Activated CD8-positive, alpha-beta memory T cell treated with anti-CD3 and anti-CD28 coated beads for 36 hours (primary cell): ENCODE measurements around the gene ZNF665. TPM values are rescaled to one million over a fixed set of nuclear protein-coding genes. Genes with fewer than 3 reads are reported as not detected.
"Not testable (repeated sequence)": the region's sequence is repeated elsewhere in the genome, so short reads cannot be mapped to it uniquely, and the experiment has no call there.

Experiments
- CTCF ChIA-PET: fragments of 350-600 bp; sonication (Branson Sonifier 250); formaldehyde crosslinking; loops from one replicate; lab custom pipeline; 2021; ENCODE audit warnings: antibody characterized with exemption; lab: Charles Lee
- POLR2A ChIA-PET: fragments of 350-600 bp; sonication (Branson Sonifier 250); formaldehyde crosslinking; loops from one replicate; lab custom pipeline; 2021; ENCODE audit warnings: antibody characterized with exemption; lab: Charles Lee
- total RNA-seq, 2 experiments: library from RNA; stranded (reverse); gene quantifications; one replicate each; pipeline ENCODE4 v1.2.3, GENCODE V29; 2021

ZNF665 gene
- total RNA-seq, 2 experiments from 2014 or later = 3.5 to 4.3 TPM

- ChIA-PET POLR2A (no interaction called here), CTCF (no interaction called here)
Measured at GRCh38 chr19:53161123-53161522, 32.0 kb downstream of the ZNF665 start.

GRCh38 chr19:53160350-53160749 lies 32.8 kb downstream of the ZNF665 start:
- ChIA-PET CTCF (no interaction called here), POLR2A (no interaction called here)

- ChIA-PET POLR2A (no interaction called here), CTCF (interaction anchor here (0.6 to 0.7 kb wide), 2 partner anchors 74 to 765 kb away, joined by 4 read pairs; no protein-coding TSS in a partner anchor)
Measured at GRCh38 chr19:53158119-53158656, 35.0 kb downstream of the ZNF665 start.

GRCh38 chr19:53157626-53158025 lies 35.5 kb downstream of the ZNF665 start:
- ChIA-PET CTCF (interaction anchor here (0.7 kb wide), 1 partner anchor 74 kb away, joined by 4 read pairs; no protein-coding TSS in a partner anchor), POLR2A (no interaction called here)

GRCh38 chr19:53156850-53157249 lies 36.3 kb downstream of the ZNF665 start:
- ChIA-PET POLR2A (no interaction called here), CTCF (no interaction called here)

- ChIA-PET CTCF (no interaction called here), POLR2A (no interaction called here)
Measured at GRCh38 chr19:53147645-53148044, 45.5 kb downstream of the ZNF665 start.

GRCh38 chr19:53140351-53140750 lies 52.8 kb downstream of the ZNF665 start:
- ChIA-PET POLR2A (no interaction called here), CTCF (no interaction called here)

GRCh38 chr19:53136432-53136831 lies 56.7 kb downstream of the ZNF665 start:
- ChIA-PET POLR2A (no interaction called here), CTCF (no interaction called here)

- CTCF ChIA-PET = no interaction called here
- POLR2A ChIA-PET = no interaction called here
Measured at GRCh38 chr19:53132141-53132991, 60.8 kb downstream of the ZNF665 start, which contains the start of gene ZNF415. Gene ZNF415 (minus strand): TSS chr19:53132910. CDS start chr19:53122676, 10,234 bp downstream.

GRCh38 chr19:53131727-53132126 lies 61.4 kb downstream of the ZNF665 start:
- CTCF ChIA-PET = no interaction called here
- POLR2A ChIA-PET = no interaction called here

GRCh38 chr19:53131085-53131590 lies 62.0 kb downstream of the ZNF665 start:
- POLR2A ChIA-PET = no interaction called here

GRCh38 chr19:53130506-53130905 lies 62.7 kb downstream of the ZNF665 start:
- CTCF ChIA-PET = no interaction called here
- POLR2A ChIA-PET = no interaction called here

More at GRCh38 chr19:53131085-53131590, 62.0 kb downstream of the ZNF665 start:
- CTCF ChIA-PET = no interaction called here

GRCh38 chr19:53126733-53127526 lies 66.2 kb downstream of the ZNF665 start:
- POLR2A ChIA-PET = not testable (repeated sequence)

GRCh38 chr19:53123400-53123799 lies 69.8 kb downstream of the ZNF665 start:
- ChIA-PET CTCF (no interaction called here), POLR2A (no interaction called here)

More at GRCh38 chr19:53126733-53127526, 66.2 kb downstream of the ZNF665 start:
- CTCF ChIA-PET = not testable (repeated sequence)

Other genes with a start within 250 kb of the ZNF665 start
- 10 to 100 TPM in 1 of 2 experiments, 1 to 10 TPM in 1; 9.0 to 10.0 TPM for gene ZNF816, start 230.5 kb downstream of the ZNF665 start, total RNA-seq
- not detected for gene ERVV-1, start 179.4 kb downstream of the ZNF665 start, total RNA-seq
- not detected for gene ERVV-2, start 148.6 kb downstream of the ZNF665 start, total RNA-seq
- gene ZNF160, start 89.9 kb downstream of the ZNF665 start, total RNA-seq = 10 to 100 TPM; 21.9 to 22.8 TPM
- gene ZNF415, start 60.4 kb downstream of the ZNF665 start, total RNA-seq = under 1 TPM; 0.31 to 0.84 TPM
- 1 to 10 TPM; 6.7 to 7.8 TPM for gene ZNF347, start 34.3 kb downstream of the ZNF665 start, total RNA-seq
- 1 to 10 TPM; 4.9 to 5.0 TPM for gene ZNF677, start 61.5 kb upstream of the ZNF665 start, total RNA-seq
- not detected for gene VN1R2, start 64.9 kb upstream of the ZNF665 start, total RNA-seq
- not detected for gene VN1R4, start 74.4 kb upstream of the ZNF665 start, total RNA-seq
- gene ZNF845, start 140.4 kb upstream of the ZNF665 start, total RNA-seq = 1 to 10 TPM; 4.8 to 5.1 TPM
- gene ZNF525, start 172.3 kb upstream of the ZNF665 start, total RNA-seq = 10 to 100 TPM; 17.0 to 18.3 TPM
- gene ZNF765, start 201.8 kb upstream of the ZNF665 start, total RNA-seq = 1 to 10 TPM; 8.8 to 9.7 TPM
- 1 to 10 TPM; 9.5 to 9.7 TPM for gene ZNF761, start 238.6 kb upstream of the ZNF665 start, total RNA-seq